ENCODE measurements around the gene MCTP2.

MCTP2 gene

DNA sequence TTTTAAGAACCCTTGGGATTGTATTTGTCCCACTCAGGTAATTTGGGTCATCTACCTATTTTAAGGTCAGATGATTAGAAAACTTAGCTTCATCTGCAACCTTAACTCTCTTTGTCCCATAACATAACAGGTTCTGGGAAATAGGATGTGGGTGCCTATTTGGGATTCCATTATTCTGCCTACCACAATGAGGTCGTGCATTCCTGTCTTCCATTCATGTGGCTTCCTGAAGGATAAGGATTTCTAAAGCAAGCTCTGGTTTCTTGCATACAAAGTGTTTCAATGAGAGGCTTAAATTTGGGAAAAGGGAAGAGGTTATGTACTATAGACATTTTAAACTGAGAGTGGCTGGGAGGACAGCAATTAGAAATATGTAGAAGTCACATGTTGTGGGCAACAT is 190.3 kb downstream of the MCTP2 start:
- no peak overlapping the region for H3K27ac ChIP-seq
- TF ChIP-seq, protein P1, sequence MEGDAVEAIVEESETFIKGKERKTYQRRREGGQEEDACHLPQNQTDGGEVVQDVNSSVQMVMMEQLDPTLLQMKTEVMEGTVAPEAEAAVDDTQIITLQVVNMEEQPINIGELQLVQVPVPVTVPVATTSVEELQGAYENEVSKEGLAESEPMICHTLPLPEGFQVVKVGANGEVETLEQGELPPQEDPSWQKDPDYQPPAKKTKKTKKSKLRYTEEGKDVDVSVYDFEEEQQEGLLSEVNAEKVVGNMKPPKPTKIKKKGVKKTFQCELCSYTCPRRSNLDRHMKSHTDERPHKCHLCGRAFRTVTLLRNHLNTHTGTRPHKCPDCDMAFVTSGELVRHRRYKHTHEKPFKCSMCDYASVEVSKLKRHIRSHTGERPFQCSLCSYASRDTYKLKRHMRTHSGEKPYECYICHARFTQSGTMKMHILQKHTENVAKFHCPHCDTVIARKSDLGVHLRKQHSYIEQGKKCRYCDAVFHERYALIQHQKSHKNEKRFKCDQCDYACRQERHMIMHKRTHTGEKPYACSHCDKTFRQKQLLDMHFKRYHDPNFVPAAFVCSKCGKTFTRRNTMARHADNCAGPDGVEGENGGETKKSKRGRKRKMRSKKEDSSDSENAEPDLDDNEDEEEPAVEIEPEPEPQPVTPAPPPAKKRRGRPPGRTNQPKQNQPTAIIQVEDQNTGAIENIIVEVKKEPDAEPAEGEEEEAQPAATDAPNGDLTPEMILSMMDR (IDR thresholded peaks at IDR 0.05) = no peak
- no peak for TF ChIP-seq ZFX (IDR thresholded peaks at IDR 0.05; ENCODE audit: borderline replicate concordance)

DNA sequence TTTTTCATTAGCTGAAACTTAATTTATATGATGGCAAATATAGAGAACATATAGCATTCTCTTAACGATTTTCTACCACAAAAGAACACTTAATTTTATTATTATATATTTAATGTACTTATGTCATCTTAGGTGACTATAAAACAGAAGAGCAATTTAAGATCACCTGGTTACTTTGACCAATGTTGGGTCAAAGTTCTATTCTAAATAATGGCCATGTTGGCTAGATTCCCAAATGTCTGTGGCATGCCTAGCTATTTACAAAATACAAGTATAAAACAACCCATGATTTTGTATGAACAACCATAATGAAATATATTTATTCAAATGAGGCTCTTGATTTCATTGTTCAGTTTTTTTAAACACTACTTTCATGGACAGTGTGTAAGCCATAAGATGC is 200.9 kb downstream of the MCTP2 start:
- no peak overlapping the region for H3K27ac ChIP-seq
- TF ChIP-seq, protein P1 (IDR thresholded peaks at IDR 0.05) = no peak
- TF ChIP-seq ZFX (IDR thresholded peaks at IDR 0.05; ENCODE audit: borderline replicate concordance) = no peak

DNA sequence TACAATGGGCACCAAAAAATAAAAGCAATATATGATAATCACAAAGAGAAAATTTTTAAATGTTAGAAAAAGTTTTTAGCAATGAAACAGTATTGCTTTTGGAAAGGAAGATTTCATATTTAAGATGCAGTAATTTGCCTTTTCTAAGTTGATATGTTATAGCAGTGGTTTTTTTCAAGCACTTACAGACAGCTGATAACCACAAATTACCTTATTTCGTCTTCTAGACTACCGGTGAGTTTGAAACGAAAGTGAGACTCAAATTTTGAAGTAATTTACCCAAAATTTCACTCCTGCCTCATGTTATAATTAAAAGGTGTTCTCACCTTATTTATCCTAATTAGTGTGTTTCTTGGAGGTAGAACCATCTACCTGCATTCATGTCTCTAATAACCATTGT is 207.8 kb downstream of the MCTP2 start:
- H3K27ac ChIP-seq = no peak overlapping the region
- TF ChIP-seq, protein P1 (IDR thresholded peaks at IDR 0.05) = no peak
- no peak for TF ChIP-seq ZFX (IDR thresholded peaks at IDR 0.05; ENCODE audit: borderline replicate concordance)

DNA sequence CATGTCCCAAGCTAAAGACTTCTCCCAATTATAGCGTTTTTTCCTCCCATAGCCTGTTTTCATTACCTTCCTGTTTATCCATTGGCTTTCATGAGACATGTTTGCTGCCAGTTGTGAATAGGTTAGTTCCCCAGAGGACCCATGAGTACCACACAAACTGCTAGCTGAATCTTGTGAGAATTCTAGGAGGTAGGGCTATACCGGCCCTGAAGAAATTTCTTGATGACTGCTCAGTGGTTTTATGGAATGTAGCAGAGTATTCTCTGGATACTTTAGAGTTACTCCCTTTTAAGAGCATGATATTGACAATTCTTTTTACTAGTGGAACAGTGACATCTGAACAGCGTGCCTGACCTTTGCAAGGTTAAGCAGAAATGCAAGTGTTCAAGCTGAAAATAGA is 210.4 kb downstream of the MCTP2 start:
- TF ChIP-seq, protein P1 (IDR thresholded peaks at IDR 0.05) = no peak
- no peak for TF ChIP-seq ZFX (IDR thresholded peaks at IDR 0.05; ENCODE audit: borderline replicate concordance)
- no peak overlapping the region for H3K27ac ChIP-seq

DNA sequence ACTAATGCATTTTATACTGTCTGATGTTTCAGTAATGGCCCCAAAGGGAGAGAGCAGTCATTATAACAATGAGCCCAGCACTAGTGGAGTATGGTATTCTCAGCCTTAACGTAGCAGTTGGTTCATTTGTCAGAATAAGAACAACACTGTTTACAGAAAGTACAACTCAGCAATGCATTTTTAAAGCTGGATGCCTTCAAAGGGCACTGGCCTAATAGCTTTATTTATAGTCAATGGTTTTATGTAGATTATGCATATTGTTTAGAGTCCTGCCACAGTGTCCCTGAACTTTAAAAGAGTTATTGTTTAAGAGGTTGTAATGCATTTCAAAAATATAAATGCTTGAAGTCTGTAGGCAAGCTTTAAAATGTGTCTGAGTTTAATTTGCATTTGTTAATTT is 211.1 kb downstream of the MCTP2 start:
- no peak overlapping the region for H3K27ac ChIP-seq
- TF ChIP-seq ZFX (IDR thresholded peaks at IDR 0.05; ENCODE audit: borderline replicate concordance) = no peak
- TF ChIP-seq, protein P1 (IDR thresholded peaks at IDR 0.05) = no peak

DNA sequence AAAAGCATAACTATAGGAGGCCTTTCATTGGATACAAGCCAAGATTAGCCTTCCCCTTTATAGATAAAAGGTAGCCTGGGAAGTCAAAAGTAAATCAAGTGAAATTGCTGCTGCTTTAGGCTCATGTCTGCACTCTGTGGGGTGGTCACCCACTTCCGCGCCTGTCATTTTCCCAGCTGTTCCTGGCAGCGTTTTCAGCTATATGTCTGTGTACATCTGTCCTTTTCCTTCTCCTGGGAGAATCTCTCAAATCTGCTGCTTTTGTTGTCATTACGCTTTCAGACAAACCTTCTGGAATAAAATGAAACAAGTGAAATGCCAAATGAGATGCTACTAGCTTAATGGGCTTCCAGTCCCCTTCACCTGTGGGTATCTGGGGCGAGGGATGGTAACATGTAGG is 211.8 kb downstream of the MCTP2 start:
- no peak overlapping the region for H3K27ac ChIP-seq

DNA sequence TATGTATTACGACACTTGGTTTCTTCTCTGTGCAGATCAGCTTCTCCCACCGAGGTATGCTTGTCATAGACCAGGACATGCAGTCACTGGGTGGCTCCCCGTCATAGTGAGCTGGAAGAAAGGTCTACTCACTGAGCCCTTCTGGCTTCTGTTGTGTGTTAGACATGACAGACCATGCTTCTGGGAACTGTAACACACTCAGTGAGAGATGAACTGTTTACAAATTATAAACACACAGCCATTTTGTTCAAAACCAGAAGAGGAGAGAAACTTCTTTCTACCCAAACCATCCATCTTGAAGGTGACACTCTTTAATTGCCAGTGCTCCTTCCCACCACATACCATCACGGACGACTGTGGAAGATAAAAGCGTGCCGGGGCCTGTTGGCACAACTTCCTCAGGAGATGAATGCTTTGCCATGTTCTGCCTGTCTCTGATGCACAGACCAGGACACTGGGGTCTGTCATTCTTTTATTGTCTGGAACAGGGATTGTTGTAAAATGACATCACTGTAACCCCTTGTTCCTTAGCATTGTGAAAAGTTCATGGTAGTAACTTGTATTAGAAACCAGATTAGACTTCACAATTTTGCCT is 214.3 kb downstream of the MCTP2 start:
- no peak overlapping the region for H3K27ac ChIP-seq

More for the DNA sequence above, 211.8 kb downstream of the MCTP2 start:
- TF ChIP-seq ZFX (IDR thresholded peaks at IDR 0.05; ENCODE audit: borderline replicate concordance) = no peak
- TF ChIP-seq, protein P1 (IDR thresholded peaks at IDR 0.05) = no peak

More for the DNA sequence above, 214.3 kb downstream of the MCTP2 start:
- TF ChIP-seq, protein P1 (IDR thresholded peaks at IDR 0.05) = no peak
- no peak for TF ChIP-seq ZFX (IDR thresholded peaks at IDR 0.05; ENCODE audit: borderline replicate concordance)
